ENCODE measurements around the gene PSENEN. TPM values are rescaled to one million over a fixed set of nuclear protein-coding genes. Genes with fewer than 3 reads are reported as not detected.

PSENEN gene
- total RNA-seq, 3 donors from 2014 or later (not counting 1 experiment from before 2014, with no cell fraction given) = 38.5 to 45.0 (median 41.0) TPM

- no peaks in the 10 kb centered on the region for H3K36me3 Mint-ChIP-seq
- no peaks in the 10 kb centered on the region for H3K9me3 ChIP-seq (ENCODE audit: control insufficient read depth, insufficient read depth, low read length)
- intact Hi-C loops (cut with micrococcal nuclease) = no loop called here
- H3K27me3 ChIP-seq (ENCODE audit: control insufficient read depth, insufficient read depth, low read length) = no peaks in the 10 kb centered on the region
- no peak overlapping the region for H3K27ac ChIP-seq (ENCODE audit: low read length)
- H3K36me3 ChIP-seq (ENCODE audit: control insufficient read depth, insufficient read depth, low read length) = peaks cover 90% of the 10 kb centered on the region
- DNase-seq = no peak
- H3K4me3 ChIP-seq (ENCODE audit: low read length) = no peak overlapping the region
- H3K9me3 Mint-ChIP-seq = no peaks in the 10 kb centered on the region
- no peak overlapping the region for H3K27ac Mint-ChIP-seq
- H3K27me3 Mint-ChIP-seq (ENCODE audit: low read depth in 2 of 2) = no peaks in the 10 kb centered on the region
- TF ChIP-seq CTCF (IDR thresholded peaks at IDR 0.05) = no peak
- ATAC-seq = no peak
- H3K4me1 Mint-ChIP-seq = peaks cover 3 to 10% of the 10 kb centered on the region in 2 donors
- no peaks in the 10 kb centered on the region for H3K4me1 ChIP-seq (ENCODE audit: control insufficient read depth, insufficient read depth, low read length)
- 96% methylated on average over 18 of the region's 18 CpGs for WGBS (ENCODE audit: insufficient coverage)
- no peak overlapping the region for H3K4me3 Mint-ChIP-seq
Measured at GRCh38 chr19:35729021-35729420, 16.4 kb upstream of the PSENEN start.

GRCh38 chr19:35729763-35730162 is 15.7 kb upstream of the PSENEN start:
- Mint-ChIP-seq H3K9me3 (no peaks in the 10 kb centered on the region), H3K36me3 (no peaks in the 10 kb centered on the region), H3K27ac (no peak overlapping the region), H3K4me1 (peaks cover 6 to 15% of the 10 kb centered on the region in 2 donors), H3K27me3 (ENCODE audit: low read depth in 2 of 2) (no peaks in the 10 kb centered on the region), H3K4me3 (no peak overlapping the region)
- no peak for TF ChIP-seq CTCF (IDR thresholded peaks at IDR 0.05)
- H3K36me3 ChIP-seq (ENCODE audit: control insufficient read depth, insufficient read depth, low read length) = peaks cover 89% of the 10 kb centered on the region
- no peak for DNase-seq
- WGBS (ENCODE audit: insufficient coverage) = 91% methylated on average over 11 of the region's 11 CpGs
- H3K4me3 ChIP-seq (ENCODE audit: low read length) = no peak overlapping the region
- no peaks in the 10 kb centered on the region for H3K27me3 ChIP-seq (ENCODE audit: control insufficient read depth, insufficient read depth, low read length)
- H3K9me3 ChIP-seq (ENCODE audit: control insufficient read depth, insufficient read depth, low read length) = no peaks in the 10 kb centered on the region
- ATAC-seq = no peak
- H3K4me1 ChIP-seq (ENCODE audit: control insufficient read depth, insufficient read depth, low read length) = no peaks in the 10 kb centered on the region
- intact Hi-C loops (cut with micrococcal nuclease) = no loop called here
- H3K27ac ChIP-seq (ENCODE audit: low read length) = no peak overlapping the region

GRCh38 chr19:35730326-35730725 is 15.1 kb upstream of the PSENEN start:
- Mint-ChIP-seq H3K9me3 (no peaks in the 10 kb centered on the region), H3K27ac (no peak overlapping the region), H3K27me3 (ENCODE audit: low read depth in 2 of 2) (no peaks in the 10 kb centered on the region), H3K4me1 (peaks cover 6 to 16% of the 10 kb centered on the region in 2 donors), H3K4me3 (no peak overlapping the region), H3K36me3 (no peaks in the 10 kb centered on the region)
- H3K4me1 ChIP-seq (ENCODE audit: control insufficient read depth, insufficient read depth, low read length) = no peaks in the 10 kb centered on the region
- H3K27me3 ChIP-seq (ENCODE audit: control insufficient read depth, insufficient read depth, low read length) = no peaks in the 10 kb centered on the region
- no peak overlapping the region for H3K27ac ChIP-seq (ENCODE audit: low read length)
- no peak for ATAC-seq
- 97% methylated on average over 18 of the region's 18 CpGs for WGBS (ENCODE audit: insufficient coverage)
- peaks cover 86% of the 10 kb centered on the region for H3K36me3 ChIP-seq (ENCODE audit: control insufficient read depth, insufficient read depth, low read length)
- no peak overlapping the region for H3K4me3 ChIP-seq (ENCODE audit: low read length)
- TF ChIP-seq CTCF (IDR thresholded peaks at IDR 0.05) = no peak
- no peak for DNase-seq
- H3K9me3 ChIP-seq (ENCODE audit: control insufficient read depth, insufficient read depth, low read length) = no peaks in the 10 kb centered on the region
- intact Hi-C loops (cut with micrococcal nuclease) = no loop called here

GRCh38 chr19:35731353-35731752 is 14.1 kb upstream of the PSENEN start:
- no peaks in the 10 kb centered on the region for H3K27me3 Mint-ChIP-seq (ENCODE audit: low read depth in 2 of 2)
- H3K36me3 Mint-ChIP-seq = no peaks in the 10 kb centered on the region
- no peak for TF ChIP-seq CTCF (IDR thresholded peaks at IDR 0.05)
- 94% methylated on average over 9 of the region's 9 CpGs for WGBS (ENCODE audit: insufficient coverage)
- H3K27ac ChIP-seq (ENCODE audit: low read length) = no peak overlapping the region
- no peaks in the 10 kb centered on the region for H3K9me3 Mint-ChIP-seq
- no peak overlapping the region for H3K4me3 Mint-ChIP-seq
- peaks cover 6 to 19% of the 10 kb centered on the region in 2 donors for H3K4me1 Mint-ChIP-seq
- ATAC-seq (no peak), DNase-seq (no peak)
- no peaks in the 10 kb centered on the region for H3K4me1 ChIP-seq (ENCODE audit: control insufficient read depth, insufficient read depth, low read length)
- H3K9me3 ChIP-seq (ENCODE audit: control insufficient read depth, insufficient read depth, low read length) = no peaks in the 10 kb centered on the region
- peaks cover 81% of the 10 kb centered on the region for H3K36me3 ChIP-seq (ENCODE audit: control insufficient read depth, insufficient read depth, low read length)
- intact Hi-C loops (cut with micrococcal nuclease) = no loop called here
- no peak overlapping the region for H3K4me3 ChIP-seq (ENCODE audit: low read length)
- H3K27me3 ChIP-seq (ENCODE audit: control insufficient read depth, insufficient read depth, low read length) = no peaks in the 10 kb centered on the region
- peak overlapping the region in 1 of 2 donors; percentile 51 for H3K27ac Mint-ChIP-seq

All from natural killer cell (primary cell).